HFF-Myc (cell line): ENCODE measurements around the gene KIAA1549.

ENCODE experiments used
- DNase-seq: peaks from one replicate; pipeline ENCODE4 v3.0.0-alpha.2; 2011; ENCODE audit warnings: low read depth; ENCODE audit errors: extremely low read depth
- H3K4me3 ChIP-seq: replicated peaks from 2 replicates; pipeline ENCODE4 v1.5.1; 2011; ENCODE audit warnings: low read depth, mild to moderate bottlenecking, control low read depth, low read length
- TF ChIP-seq, protein P1 (sequence below): IDR thresholded peaks from 2 replicates; pipeline ENCODE4 v1.5.1; 2012; ENCODE audit warnings: mild to moderate bottlenecking, low read depth, low read length, control low read depth; ENCODE audit errors: missing control alignments

Gene KIAA1549

DNA sequence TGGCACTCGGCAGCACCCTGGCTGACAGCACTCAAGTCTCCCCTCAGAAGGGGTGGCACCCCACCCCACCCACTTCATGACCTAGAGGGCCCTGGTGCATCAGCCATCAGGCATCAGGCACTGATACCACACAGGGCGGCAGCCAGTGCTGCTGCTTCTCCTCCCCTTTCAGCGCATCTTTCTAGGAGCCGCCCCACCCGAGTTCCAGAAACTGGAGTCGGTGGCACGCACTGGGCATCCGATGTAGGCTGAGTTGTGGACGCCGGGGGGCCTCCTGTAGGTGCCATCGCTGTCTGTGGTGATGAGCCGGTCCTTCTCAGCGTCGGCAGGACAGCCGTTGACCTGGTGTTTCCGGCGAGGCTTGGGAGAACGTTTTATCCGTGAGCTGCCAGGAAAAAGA, 113.4 kb downstream of the KIAA1549 start:
- no peak overlapping the region for H3K4me3 ChIP-seq
- no peak for DNase-seq
- TF ChIP-seq, protein P1, sequence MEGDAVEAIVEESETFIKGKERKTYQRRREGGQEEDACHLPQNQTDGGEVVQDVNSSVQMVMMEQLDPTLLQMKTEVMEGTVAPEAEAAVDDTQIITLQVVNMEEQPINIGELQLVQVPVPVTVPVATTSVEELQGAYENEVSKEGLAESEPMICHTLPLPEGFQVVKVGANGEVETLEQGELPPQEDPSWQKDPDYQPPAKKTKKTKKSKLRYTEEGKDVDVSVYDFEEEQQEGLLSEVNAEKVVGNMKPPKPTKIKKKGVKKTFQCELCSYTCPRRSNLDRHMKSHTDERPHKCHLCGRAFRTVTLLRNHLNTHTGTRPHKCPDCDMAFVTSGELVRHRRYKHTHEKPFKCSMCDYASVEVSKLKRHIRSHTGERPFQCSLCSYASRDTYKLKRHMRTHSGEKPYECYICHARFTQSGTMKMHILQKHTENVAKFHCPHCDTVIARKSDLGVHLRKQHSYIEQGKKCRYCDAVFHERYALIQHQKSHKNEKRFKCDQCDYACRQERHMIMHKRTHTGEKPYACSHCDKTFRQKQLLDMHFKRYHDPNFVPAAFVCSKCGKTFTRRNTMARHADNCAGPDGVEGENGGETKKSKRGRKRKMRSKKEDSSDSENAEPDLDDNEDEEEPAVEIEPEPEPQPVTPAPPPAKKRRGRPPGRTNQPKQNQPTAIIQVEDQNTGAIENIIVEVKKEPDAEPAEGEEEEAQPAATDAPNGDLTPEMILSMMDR = no peak

DNA sequence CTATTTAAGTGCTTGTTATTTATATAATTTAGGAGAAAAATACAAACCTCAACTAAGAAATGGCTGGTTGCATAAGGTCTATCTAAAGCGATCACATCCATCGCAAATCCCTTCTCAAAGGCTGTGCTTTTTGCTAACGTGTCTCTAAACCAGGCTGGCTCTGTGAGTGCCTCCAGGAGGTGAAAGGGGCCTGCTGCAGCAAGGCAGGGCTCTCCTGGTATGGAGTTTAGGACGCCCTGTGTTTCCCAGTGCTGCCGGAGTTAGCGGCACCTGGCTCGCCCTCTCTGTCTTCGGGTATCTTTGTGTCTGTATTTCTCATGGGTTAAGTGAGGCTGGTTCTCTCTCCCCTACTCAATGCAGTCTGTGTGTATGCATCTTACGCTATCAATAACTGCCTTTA, 114.8 kb downstream of the KIAA1549 start:
- DNase-seq = no peak
- H3K4me3 ChIP-seq = no peak overlapping the region
- TF ChIP-seq, protein P1 = no peak

DNA sequence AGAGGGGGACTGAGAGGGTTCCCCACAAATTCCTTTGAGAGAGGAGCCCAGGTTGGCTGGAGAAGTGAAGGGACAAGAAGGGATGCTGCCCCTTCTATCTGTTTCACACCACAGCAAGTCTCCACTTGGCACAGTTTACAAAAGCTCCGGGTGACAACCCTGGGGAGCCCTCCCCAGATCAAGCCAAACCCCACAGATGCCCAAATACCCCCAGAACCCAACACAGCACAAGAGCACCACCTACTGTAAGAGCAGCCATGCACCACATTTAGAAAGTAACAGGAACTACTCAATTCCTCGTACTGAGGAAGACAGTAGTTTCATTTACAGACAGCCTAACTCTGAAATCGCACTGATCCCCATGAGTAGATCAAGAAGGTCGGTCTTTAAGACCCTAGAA, 115.3 kb downstream of the KIAA1549 start:
- no peak for DNase-seq
- H3K4me3 ChIP-seq = no peak overlapping the region
- TF ChIP-seq, protein P1 = peak; percentile 17

DNA sequence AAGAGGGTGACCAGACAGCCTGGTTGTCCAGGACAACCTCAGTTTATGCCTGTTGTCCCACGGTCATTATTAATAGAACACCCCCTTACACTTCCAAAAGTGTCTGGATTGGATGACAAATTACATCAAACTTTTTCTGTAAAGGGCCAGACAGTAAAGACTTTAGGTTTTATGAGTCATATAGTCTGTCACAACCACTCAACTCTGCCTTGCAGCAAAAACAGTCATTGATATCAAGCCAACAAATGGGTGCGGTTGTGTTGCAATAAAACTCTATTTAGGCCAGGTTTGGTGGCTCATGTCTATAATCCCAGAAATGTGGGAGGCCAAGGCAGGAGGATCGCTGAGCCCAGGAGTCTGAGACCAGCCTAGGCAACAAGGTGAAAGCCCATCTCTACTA, 116.5 kb downstream of the KIAA1549 start:
- TF ChIP-seq, protein P1 = no peak
- DNase-seq = peak; percentile 31
- no peak overlapping the region for H3K4me3 ChIP-seq

DNA sequence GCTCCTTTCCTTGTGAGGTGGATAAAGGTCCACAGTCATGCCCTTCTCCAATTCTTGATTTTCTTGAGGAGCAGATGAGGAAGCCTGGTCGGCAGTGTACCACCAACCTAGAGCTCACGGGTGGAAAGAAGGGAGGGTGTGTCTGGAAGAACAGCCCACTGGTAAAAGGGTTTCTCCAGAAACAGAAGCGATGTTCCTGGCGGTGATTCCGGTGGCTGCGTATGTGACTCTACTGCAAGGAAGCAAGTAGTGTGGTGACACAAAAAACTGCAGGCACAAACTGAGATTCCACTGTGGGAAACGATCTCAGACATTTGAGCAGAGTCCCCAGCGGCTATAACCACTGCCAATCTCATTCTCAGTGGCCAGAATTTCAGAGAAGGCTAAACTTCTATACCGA, 117.3 kb downstream of the KIAA1549 start:
- no peak for DNase-seq
- H3K4me3 ChIP-seq = no peak overlapping the region
- TF ChIP-seq, protein P1 = no peak

DNA sequence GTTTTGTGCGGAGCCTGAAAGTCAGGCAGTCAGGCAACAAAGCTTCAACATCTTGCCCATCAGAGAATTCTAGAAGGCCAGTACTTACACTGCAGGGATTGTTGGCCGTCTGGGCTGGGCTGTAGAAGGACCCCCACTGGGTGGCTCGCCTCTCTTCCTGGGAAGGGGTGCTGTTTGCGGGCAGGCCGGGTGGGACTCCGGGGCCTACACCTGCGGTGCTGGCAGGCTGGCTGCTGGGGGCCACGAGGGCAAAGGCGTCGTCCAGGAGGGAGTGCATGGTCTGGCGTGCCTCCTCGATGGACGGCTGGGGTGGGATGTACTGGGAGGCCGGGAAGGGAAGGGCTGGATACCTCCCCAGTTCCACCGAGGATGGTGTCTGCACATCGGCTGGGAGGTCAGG, 120.1 kb downstream of the KIAA1549 start:
- TF ChIP-seq, protein P1 = no peak
- no peak overlapping the region for H3K4me3 ChIP-seq
- DNase-seq = no peak

DNA sequence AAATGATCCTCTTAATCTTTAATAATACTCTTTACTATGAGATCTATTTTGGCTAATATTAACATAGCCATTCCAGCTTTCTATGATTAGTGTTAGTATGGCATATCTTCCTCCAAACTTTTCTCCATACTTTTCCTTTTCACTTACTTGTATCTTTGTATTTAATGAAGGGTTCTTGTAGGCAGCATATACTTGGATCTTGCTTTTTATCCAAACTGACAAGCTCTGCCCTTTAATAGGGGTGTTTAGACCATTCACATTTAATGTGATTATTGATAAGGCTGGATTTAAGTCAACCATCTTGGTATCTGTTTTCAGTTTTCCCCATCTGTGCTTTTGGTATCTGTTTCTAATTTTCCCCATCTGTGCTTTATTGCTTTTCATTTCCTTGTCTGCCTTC, 123.5 kb downstream of the KIAA1549 start:
- TF ChIP-seq, protein P1 = no peak
- DNase-seq = no peak
- H3K4me3 ChIP-seq = no peak overlapping the region
